Upper lobe of right lung (tissue), 1 donor: ENCODE measurements around the gene BACH1. TPM values are rescaled to one million over a fixed set of nuclear protein-coding genes. Genes with fewer than 3 reads are reported as not detected.

ENCODE experiments used
- ATAC-seq: fragments of 200-7000 bp; cut with Tn5 transposase; one replicate; pipeline ENCODE4 v1.9.1; 2020; ENCODE audit warnings: mild to moderate bottlenecking, moderate library complexity
- DNase-seq: peaks from one replicate; pipeline ENCODE4 v3.0.0-alpha.2; 2020
- H3K27ac ChIP-seq: fragments of 200-600 bp; one replicate; pipeline ENCODE4 v1.8.0; 2022
- H3K27me3 ChIP-seq: fragments of 200-600 bp; one replicate; pipeline ENCODE4 v1.8.0; 2022; ENCODE audit warnings: mild to moderate bottlenecking
- H3K36me3 ChIP-seq: fragments of 200-600 bp; one replicate; pipeline ENCODE4 v1.8.0; 2022
- H3K4me1 ChIP-seq: fragments of 200-600 bp; one replicate; pipeline ENCODE4 v1.8.0; 2022
- H3K4me3 ChIP-seq: fragments of 200-600 bp; one replicate; pipeline ENCODE4 v1.8.0; 2022; ENCODE audit warnings: mild to moderate bottlenecking
- H3K9me3 ChIP-seq: fragments of 200-600 bp; one replicate; pipeline ENCODE4 v1.8.0; 2022
- intact Hi-C: fragments of 100-400 bp; cut with DNase I; formaldehyde crosslinking; loops from one replicate; pipeline ENCODE4 v1.11.0; 2022
- total RNA-seq: library from RNA; stranded (reverse); fragmentation: NEBNext Ultra II Directional; extraction: Animal tissue kit (Norgen Biotek cat#: 25700); gene quantifications from one replicate; pipeline ENCODE4 v1.2.1, GENCODE V29; 2021
- TF ChIP-seq, protein P1 (sequence below): fragments of 200-600 bp; IDR thresholded peaks from one replicate; pipeline ENCODE4 v1.8.0; 2022; ENCODE audit warnings: antibody characterized with exemption
- donor health status: DM: no; HTN: yes; CAD: no; lungs with severe emphysema.

BACH1 gene
- total RNA-seq, 1 donor from 2014 or later = 125 TPM

DNA sequence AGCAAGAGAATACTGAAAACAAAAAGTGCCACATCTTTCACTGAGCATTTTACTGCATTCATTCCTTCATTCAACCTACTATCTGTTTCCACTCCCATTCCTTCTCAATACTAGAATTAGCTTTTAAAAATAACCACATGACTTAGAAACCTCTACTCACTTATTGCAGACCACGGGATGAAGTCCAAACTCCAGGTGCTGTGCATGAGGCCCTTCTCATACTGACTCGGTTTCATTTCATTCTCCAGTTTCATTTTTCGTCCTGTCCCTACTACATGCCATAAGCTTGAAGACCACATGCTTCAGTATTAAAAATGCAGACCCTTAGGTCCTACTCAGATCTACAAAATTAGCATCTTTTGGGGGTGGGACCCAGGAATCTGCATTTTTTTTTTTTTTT, 2.3 kb upstream of the BACH1 start:
- no peaks in the 10 kb centered on the region for H3K9me3 ChIP-seq
- DNase-seq (no peak), ATAC-seq (no peak)
- intact Hi-C loops = no loop called here
- TF ChIP-seq, protein P1, sequence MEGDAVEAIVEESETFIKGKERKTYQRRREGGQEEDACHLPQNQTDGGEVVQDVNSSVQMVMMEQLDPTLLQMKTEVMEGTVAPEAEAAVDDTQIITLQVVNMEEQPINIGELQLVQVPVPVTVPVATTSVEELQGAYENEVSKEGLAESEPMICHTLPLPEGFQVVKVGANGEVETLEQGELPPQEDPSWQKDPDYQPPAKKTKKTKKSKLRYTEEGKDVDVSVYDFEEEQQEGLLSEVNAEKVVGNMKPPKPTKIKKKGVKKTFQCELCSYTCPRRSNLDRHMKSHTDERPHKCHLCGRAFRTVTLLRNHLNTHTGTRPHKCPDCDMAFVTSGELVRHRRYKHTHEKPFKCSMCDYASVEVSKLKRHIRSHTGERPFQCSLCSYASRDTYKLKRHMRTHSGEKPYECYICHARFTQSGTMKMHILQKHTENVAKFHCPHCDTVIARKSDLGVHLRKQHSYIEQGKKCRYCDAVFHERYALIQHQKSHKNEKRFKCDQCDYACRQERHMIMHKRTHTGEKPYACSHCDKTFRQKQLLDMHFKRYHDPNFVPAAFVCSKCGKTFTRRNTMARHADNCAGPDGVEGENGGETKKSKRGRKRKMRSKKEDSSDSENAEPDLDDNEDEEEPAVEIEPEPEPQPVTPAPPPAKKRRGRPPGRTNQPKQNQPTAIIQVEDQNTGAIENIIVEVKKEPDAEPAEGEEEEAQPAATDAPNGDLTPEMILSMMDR = no peak
- H3K4me1 ChIP-seq = peaks cover 15% of the 10 kb centered on the region
- no peaks in the 10 kb centered on the region for H3K27me3 ChIP-seq
- no peak overlapping the region for H3K27ac ChIP-seq
- H3K4me3 ChIP-seq = no peak overlapping the region
- H3K36me3 ChIP-seq = no peaks in the 10 kb centered on the region

- peaks cover 28% of the 10 kb centered on the region for H3K4me1 ChIP-seq
- H3K4me3 ChIP-seq = peak overlapping the region; percentile 77
- no peak for ATAC-seq
- no peaks in the 10 kb centered on the region for H3K27me3 ChIP-seq
- no peaks in the 10 kb centered on the region for H3K9me3 ChIP-seq
- intact Hi-C loops = no loop called here
- H3K36me3 ChIP-seq = no peaks in the 10 kb centered on the region
- DNase-seq = no peak
- H3K27ac ChIP-seq = peak overlapping the region; percentile 92
- TF ChIP-seq, protein P1 = no peak
Observed at GRCh38 chr21:29297483-29298347, 1.0 kb upstream of the BACH1 start.

DNA sequence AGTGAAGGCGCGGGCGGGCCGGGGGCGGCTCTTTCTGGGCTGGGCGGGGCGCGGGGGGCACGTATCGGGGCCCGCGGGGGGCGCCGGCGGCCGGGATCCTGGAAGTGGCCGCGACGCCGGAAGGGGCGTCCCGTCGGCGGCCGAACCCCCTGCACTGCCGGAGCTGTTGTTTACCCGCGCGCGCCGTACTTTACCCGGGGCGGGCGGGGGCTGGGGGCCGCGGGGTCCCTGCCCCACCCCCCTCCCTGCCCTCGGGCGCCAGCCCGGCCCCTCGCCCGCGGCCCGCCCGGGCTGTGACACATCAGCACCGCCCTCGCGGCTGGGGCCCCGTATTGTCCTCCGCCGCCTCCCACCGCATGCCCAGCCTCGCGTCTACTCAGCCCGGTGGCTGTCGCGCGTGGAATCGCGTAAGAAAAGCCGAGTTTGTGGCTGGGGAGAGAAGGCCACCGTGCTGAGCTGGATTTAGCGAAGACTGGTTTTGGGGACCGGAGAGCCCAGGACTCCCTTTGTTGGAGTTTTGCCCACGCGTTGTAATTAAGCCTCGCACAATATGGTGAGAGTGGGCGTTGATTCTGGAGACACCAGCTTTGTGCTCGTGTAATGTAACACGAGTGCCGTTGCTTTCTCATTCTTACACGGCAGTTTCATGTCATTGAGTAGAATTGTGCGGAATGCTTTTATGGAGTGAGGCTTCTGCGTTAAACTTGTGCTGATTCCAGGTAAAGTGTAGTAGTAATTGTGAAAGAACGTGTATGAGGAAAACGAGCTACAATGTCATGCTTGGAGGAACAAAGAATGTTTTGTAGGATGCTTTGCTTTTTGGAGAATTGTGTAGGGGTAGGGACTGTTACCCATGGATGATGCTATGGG, 559 bp downstream of the BACH1 start:
- peak overlapping the region; percentile 92 for H3K27ac ChIP-seq
- H3K4me1 ChIP-seq = peaks cover 42% of the 10 kb centered on the region
- DNase-seq (peak; percentile 86), ATAC-seq (peak; percentile 73)
- TF ChIP-seq, protein P1 = no peak
- H3K4me3 ChIP-seq = peak overlapping the region; percentile 77
- H3K9me3 ChIP-seq = no peaks in the 10 kb centered on the region
- intact Hi-C loops = no loop called here
- H3K36me3 ChIP-seq = no peaks in the 10 kb centered on the region
- no peaks in the 10 kb centered on the region for H3K27me3 ChIP-seq

DNA sequence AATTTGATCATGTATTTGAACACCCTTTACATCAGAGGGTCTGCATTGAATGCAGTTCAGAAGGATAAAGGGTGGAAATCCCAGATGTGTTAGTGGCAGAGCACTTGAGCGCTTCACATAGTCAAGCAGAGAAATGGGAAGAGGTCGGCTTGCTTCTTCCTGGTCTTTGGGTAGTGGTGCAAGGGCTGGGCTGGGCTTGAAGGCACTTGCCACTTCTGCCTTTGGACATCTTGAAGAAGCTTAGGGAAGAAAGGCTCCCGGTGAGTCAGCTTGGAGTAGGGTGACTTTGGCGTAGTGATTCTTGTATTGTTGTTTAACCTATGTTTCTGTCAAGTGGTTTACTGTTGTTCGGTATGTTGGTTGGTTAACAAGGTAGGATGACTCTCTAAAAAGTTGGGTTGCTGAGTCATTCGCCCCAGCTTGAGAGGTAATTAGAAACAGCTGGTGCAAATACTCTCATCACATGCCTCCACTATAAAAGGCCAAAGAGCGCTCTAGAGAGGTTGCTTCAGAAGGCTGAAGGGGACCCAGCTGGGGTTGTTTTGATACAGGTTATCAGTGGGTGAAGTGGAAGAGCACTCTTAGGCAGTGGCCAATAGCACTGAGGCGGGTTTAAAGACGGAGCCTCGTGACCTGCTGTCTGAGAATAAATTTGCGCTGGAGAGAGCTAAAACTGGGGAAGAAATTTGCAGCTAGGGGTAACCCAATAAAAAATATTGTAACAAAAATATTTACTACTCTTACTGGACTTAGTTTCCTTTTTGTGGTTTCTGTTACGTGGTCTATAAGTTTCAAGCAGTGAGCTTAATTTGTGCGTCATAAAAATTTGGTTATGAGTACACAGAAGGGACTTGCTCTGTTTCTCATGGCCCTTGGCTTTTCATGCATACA, 1.4 kb downstream of the BACH1 start:
- H3K4me1 ChIP-seq = peaks cover 51% of the 10 kb centered on the region
- H3K36me3 ChIP-seq = no peaks in the 10 kb centered on the region
- peak overlapping the region; percentile 77 for H3K4me3 ChIP-seq
- peak; percentile 75 for DNase-seq
- peak overlapping the region; percentile 92 for H3K27ac ChIP-seq
- TF ChIP-seq, protein P1 = no peak
- H3K9me3 ChIP-seq = no peaks in the 10 kb centered on the region
- H3K27me3 ChIP-seq = no peaks in the 10 kb centered on the region
- peak; percentile 62 for ATAC-seq
- intact Hi-C loops = no loop called here

GRCh38 chr21:29300807-29301138, 2.1 kb downstream of the BACH1 start:
- peaks cover 57% of the 10 kb centered on the region for H3K4me1 ChIP-seq
- TF ChIP-seq, protein P1 = no peak
- no peak for ATAC-seq
- intact Hi-C loops = no loop called here
- H3K36me3 ChIP-seq = no peaks in the 10 kb centered on the region
- H3K27ac ChIP-seq = peak overlapping the region; percentile 92
- H3K4me3 ChIP-seq = peak overlapping the region; percentile 77
- H3K9me3 ChIP-seq = no peaks in the 10 kb centered on the region
- DNase-seq = no peak
- no peaks in the 10 kb centered on the region for H3K27me3 ChIP-seq
